Esophagus squamous epithelium (tissue), 4 donors: ENCODE data around the gene ZRANB3.

ENCODE experiments used
- CTCF ChIP-seq, 6 experiments: fragments of 450-650 bp in 4 of 6; fragments of 200-600 bp in 2 of 6; sonication (generic) in 2 of 6; IDR thresholded peaks; one replicate each; pipeline ENCODE4 v1.5.1; 2016 to 2019; ENCODE audit warnings: antibody characterized with exemption in 6 of 6, mild to moderate bottlenecking in 4 of 6, moderate library complexity in 4 of 6
- POLR2A ChIP-seq, 4 donors: fragments of 450-650 bp; IDR thresholded peaks; one replicate each; pipeline ENCODE4 v1.6.1; 2017; ENCODE audit warnings: antibody characterized with exemption in 4 of 4, mild to moderate bottlenecking in 4 of 4, moderate library complexity in 3 of 4

GRCh38 chr2:135485441-135485840 lies 45.6 kb downstream of the ZRANB3 start:
- TF ChIP-seq CTCF (IDR thresholded peaks at IDR 0.05) (no peak), POLR2A (IDR thresholded peaks at IDR 0.05) (no peak)
